GM10266 (cell line): ENCODE results near the gene GPR42.

Experiments
- DNase-seq: peaks from one replicate; pipeline ENCODE4 v3.0.0; 2012; ENCODE audit errors: extremely low spot score
- TF ChIP-seq, protein P1 (sequence below): IDR thresholded peaks from 2 replicates; pipeline ENCODE4 v1.5.1; 2012; ENCODE audit warnings: mild to moderate bottlenecking, low read depth; ENCODE audit not compliant: control insufficient read depth, insufficient read depth; ENCODE audit errors: missing control alignments

The GPR42 gene

DNA sequence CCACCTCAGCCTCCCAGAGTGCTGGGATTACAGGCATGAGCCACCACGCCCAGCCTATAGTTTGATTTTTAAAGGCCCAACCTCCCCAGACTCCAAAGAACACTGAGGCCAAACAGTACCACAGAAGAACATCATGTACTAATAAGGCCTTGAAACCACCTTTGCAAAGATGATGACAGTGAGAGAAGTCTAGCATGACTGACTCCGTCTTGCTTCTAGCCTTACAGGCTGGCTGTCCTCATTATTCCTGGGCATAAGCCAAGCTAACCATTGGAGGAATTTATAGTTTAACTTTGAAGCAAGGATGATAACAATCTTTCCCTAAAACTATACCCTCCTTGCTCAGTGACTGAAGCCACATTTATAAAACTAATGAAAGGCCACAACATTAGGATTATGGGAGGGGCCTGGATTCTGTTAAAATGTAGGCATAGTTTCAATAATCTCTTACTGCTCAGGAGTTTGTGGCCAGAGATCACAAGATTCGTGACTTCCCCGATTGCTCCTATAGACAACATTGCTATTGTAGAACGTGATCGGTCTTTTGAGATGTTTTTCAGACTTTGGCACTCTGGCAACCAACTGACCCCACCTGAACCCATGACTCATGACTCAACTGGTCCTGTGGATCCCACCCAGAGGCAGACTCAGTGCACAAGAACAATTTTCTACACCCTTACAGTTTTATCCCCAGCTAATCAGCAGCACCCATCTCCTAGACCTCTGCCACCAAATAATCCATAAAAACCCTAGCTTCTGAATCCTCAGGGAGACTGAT lies 17.6 kb downstream of the GPR42 start:
- TF ChIP-seq, protein P1, sequence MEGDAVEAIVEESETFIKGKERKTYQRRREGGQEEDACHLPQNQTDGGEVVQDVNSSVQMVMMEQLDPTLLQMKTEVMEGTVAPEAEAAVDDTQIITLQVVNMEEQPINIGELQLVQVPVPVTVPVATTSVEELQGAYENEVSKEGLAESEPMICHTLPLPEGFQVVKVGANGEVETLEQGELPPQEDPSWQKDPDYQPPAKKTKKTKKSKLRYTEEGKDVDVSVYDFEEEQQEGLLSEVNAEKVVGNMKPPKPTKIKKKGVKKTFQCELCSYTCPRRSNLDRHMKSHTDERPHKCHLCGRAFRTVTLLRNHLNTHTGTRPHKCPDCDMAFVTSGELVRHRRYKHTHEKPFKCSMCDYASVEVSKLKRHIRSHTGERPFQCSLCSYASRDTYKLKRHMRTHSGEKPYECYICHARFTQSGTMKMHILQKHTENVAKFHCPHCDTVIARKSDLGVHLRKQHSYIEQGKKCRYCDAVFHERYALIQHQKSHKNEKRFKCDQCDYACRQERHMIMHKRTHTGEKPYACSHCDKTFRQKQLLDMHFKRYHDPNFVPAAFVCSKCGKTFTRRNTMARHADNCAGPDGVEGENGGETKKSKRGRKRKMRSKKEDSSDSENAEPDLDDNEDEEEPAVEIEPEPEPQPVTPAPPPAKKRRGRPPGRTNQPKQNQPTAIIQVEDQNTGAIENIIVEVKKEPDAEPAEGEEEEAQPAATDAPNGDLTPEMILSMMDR: no peak
- DNase-seq: no peak

- no peak for DNase-seq
Observed at GRCh38 chr19:35389192-35389861, 18.5 kb downstream of the GPR42 start.

DNA sequence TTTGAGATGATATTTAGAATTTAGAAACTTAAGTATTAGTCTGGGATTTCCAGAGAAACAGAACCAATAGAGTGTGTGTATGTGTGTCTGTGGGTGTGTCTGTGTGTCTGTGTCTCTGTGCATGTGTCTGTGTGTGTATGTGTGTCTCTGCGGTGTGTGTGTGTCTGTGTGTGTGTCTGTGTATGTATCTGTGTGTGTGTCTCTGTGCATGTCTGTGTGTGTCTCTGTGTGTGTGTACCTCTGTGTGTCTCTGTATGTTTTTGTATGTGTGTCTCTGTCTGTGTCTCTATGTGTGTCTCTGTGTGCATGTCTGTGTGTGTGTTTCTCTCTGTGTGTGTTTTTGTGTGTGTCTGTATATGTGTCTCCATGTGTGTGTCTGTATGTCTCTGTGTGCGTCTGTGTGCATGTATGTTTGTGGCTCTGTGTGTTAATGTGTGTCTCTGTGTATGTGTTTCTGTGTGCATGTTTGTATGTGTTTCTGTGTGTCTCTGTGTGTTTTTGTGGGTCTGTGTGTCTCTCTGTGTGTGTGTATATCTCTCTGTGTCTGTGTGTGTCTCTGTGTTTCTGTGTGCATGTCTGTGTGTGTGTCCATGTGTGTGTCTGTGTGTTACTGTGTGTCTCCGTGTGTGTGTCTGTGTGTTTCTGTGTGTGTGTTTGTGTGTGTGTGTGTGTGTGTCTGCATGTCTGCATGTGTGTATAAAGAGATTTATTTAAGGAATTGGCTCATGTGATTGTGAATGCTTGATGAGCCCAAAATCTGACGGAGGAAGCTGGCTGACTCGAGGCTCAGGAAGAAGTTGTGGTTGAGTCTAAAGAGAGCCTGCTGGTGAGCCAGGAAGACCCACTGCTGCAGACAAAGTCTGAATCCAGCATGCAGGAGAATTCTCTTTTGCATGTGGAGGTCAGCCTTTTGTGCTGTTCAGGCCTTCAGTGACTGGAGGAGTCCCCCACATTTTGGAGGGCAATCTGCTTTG lies 22.2 kb downstream of the GPR42 start:
- DNase-seq: no peak
- TF ChIP-seq, protein P1: no peak

More at GRCh38 chr19:35389192-35389861, 18.5 kb downstream of the GPR42 start:
- TF ChIP-seq, protein P1: no peak

DNA sequence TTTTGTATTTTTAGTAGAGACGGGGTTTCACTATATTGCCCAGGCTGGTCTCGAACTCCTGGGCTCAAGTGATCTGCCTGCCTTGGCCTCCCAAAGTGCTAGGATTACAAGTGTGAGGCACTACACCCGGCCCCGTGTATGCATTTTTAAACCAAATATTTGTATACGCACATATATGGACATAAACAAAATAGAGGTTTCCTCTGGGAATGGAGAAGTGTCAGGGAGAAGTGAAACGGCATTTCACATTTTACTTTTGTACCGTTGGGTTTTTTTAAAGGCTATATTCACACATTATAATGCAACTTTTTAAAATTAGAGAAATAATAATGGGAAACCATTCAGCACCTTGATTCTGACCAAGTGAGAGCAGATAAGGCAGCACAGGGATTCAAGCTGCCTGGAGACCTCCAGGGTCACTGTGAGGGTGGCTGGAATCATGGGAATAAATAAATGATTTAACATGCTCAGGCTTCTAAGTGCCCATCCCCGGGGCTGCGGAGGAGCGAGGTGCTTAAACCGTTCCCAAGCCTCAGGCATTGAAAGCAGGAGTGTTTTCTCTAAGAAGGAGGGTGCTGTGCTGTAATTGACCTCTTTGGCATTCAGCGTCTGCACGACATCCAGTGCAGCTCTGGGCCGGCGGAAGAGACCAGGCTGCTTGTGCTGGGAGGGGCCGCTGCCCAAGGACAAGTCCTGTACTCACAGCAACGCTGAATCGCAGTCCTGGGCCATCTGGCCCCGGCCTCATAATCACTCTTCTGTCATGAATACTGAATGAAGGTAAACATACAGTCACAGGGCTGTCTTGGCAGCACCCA lies 24.7 kb downstream of the GPR42 start:
- no peak for DNase-seq
- TF ChIP-seq, protein P1: no peak

DNA sequence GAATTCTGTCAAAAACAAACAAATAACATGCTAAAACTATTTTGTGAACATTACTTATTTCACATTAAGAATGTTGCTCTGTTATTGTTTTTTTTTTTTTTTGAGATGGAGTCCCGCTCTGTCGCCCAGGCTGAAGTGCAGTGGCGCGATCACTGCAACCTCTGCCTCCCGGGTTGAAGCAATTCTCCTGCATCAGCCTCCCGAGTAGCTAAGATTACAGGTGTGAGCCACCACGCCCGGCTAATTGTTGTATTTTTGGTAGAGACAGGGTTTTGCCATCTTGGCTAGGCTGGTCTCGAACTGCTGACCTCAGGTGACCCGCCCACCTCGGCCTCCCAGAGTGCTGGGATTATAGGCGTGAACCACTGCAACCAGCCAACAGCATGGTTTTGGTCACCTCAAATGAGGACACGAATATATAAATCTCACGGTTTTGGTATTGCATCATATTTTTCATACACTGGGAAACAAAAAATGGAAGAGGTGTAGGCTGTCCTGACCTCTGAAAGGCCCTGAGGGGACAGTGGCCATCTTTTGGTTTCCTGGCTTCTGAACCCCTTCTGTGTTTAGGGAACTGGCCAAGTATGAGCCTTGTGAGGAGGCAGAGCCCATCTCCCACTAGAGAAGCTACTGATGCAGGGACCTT lies 25.5 kb downstream of the GPR42 start:
- no peak for DNase-seq
- TF ChIP-seq, protein P1: no peak

DNA sequence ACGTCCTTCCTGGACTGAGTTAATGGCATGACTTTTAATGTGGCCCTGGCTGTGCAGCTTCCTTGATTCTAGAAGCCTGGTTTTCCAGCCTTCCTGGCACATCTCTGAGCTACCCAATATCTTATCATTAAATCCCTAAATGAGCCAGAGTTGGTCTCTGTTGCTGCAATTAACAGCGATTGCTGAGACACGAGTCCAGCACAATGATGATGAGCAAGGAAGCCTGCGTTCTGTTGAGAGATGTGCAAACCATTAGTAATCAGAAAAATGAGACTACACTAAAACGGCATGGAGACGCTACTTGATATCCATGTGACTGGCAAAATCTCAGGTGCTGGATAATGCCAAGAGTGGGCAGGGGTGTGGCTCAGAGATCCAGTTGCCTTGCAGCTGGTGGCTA lies 26.2 kb downstream of the GPR42 start:
- no peak for DNase-seq
- TF ChIP-seq, protein P1: no peak
